K562 (cell line): ENCODE data around the gene HTR2B. TPM values are rescaled to one million over a fixed set of nuclear protein-coding genes. Genes with fewer than 3 reads are reported as not detected.
"Not testable (repeated sequence)": the region's sequence is repeated elsewhere in the genome, so short reads cannot be mapped to it uniquely, and the experiment has no call there.

Experiments
- ATAC-seq: fragments of 200-7000 bp; cut with Tn5 transposase; 3 replicates; pipeline ENCODE4 v1.9.1; 2020; ENCODE audit warnings: moderate library complexity
- BruUV-seq: library from RNA; stranded (reverse); fragments of 400-500 nt; replicated peaks from 2 replicates; lab custom pipeline; 2021; lab: Mats Ljungman, UMichigan
- CTCF ChIA-PET: fragments of 300-600 bp; formaldehyde crosslinking; extraction: SDS; loops from one replicate; lab custom pipeline; 2021; ENCODE audit warnings: low intra/inter-chr PET ratio; lab: Yijun Ruan, JAX
- POLR2A ChIA-PET: fragments of 300-600, 350-650 bp; sonication (Branson Sonifier 250); formaldehyde crosslinking; extraction: SDS; loops from one replicate; lab custom pipeline; 2021; ENCODE audit warnings: antibody characterized with exemption, inconsistent platforms; lab: Yijun Ruan, JAX
- DNase-seq, 4 experiments: peaks; one replicate each; pipeline versions ENCODE4 v3.0.0 to v3.0.0-alpha.2; 2011 to 2018; ENCODE audit warnings: low spot score in 3 of 4, mixed read lengths in 3 of 4; ENCODE audit errors: extremely low read depth in 1 of 4
- FAIRE-seq: peaks from 2 replicates; lab custom pipeline; 2011; peaks lifted over from hg19 to GRCh38; lab: Jason Lieb, UNC
- H2AFZ ChIP-seq: 2 replicates; pipeline ENCODE4 v1.6.0; 2011; ENCODE audit warnings: low read depth, low read length, control low read depth, inconsistent platforms
- H3K27ac ChIP-seq: fragments of 200-600 bp; 3 replicates; pipeline ENCODE4 v1.8.0; 2011; ENCODE audit warnings: low read depth, mild to moderate bottlenecking, control low read depth, inconsistent platforms, low read length, moderate library complexity, mixed read lengths; ENCODE audit errors: extremely low read depth
- H3K27me3 ChIP-seq, 2 experiments: fragments of 300-600 bp in 1 of 2; 2 replicates in 1 of 2; 3 replicates in 1 of 2; pipeline versions ENCODE4 v1.6.0 to v1.8.0; 2011; ENCODE audit warnings: inconsistent platforms in 2 of 2, low read length in 2 of 2, mild to moderate bottlenecking in 1 of 2, mixed read lengths in 1 of 2, moderate library complexity in 1 of 2; ENCODE audit not compliant: control insufficient read depth in 2 of 2, insufficient read depth in 2 of 2
- H3K36me3 ChIP-seq: fragments of 300-600 bp; 3 replicates; pipeline ENCODE4 v1.8.0; 2011; ENCODE audit warnings: mild to moderate bottlenecking, low read length, inconsistent platforms; ENCODE audit not compliant: control insufficient read depth, insufficient read depth
- H3K4me1 ChIP-seq, 2 experiments: fragments of 200-600 bp in 1 of 2; replicated peaks in 1 of 2; 2 replicates in 1 of 2; 3 replicates in 1 of 2; pipeline versions ENCODE4 v1.5.1 to v1.8.0; 2011; ENCODE audit warnings: inconsistent platforms in 2 of 2, low read length in 2 of 2, mild to moderate bottlenecking in 1 of 2, mixed read lengths in 1 of 2, moderate library complexity in 1 of 2; ENCODE audit not compliant: control insufficient read depth in 2 of 2, insufficient read depth in 2 of 2
- H3K4me2 ChIP-seq: 2 replicates; pipeline ENCODE4 v1.6.1; 2011; ENCODE audit warnings: low read length, control low read depth, inconsistent platforms, mixed read lengths; ENCODE audit not compliant: insufficient read depth
- H3K4me3 ChIP-seq: fragments of 200-600 bp; sonication (generic), shearing (Covaris generic); 2 replicates; pipeline ENCODE4 v1.5.1; 2016; ENCODE audit warnings: control low read depth, inconsistent platforms
- H3K79me2 ChIP-seq: fragments of 200-600 bp; 3 replicates; pipeline ENCODE4 v1.8.0; 2011; ENCODE audit warnings: low read length, inconsistent platforms; ENCODE audit not compliant: control insufficient read depth, insufficient read depth
- H3K9ac ChIP-seq, 2 experiments: 2 replicates each; pipeline versions ENCODE4 v1.6.0 to v1.6.1; 2011; ENCODE audit warnings: low read depth in 2 of 2, low read length in 2 of 2, control low read depth in 1 of 2, inconsistent platforms in 1 of 2, mild to moderate bottlenecking in 1 of 2, mixed read lengths in 1 of 2; ENCODE audit not compliant: insufficient read depth in 1 of 2
- H3K9me1 ChIP-seq: one replicate; pipeline ENCODE4 v1.6.0; 2011; ENCODE audit warnings: inconsistent platforms, mild to moderate bottlenecking, low read length, moderate library complexity; ENCODE audit not compliant: control insufficient read depth, insufficient read depth
- H3K9me3 ChIP-seq: replicated peaks from 2 replicates; pipeline ENCODE4 v1.5.1; 2011; ENCODE audit warnings: low read depth, low read length, inconsistent platforms; ENCODE audit not compliant: control insufficient read depth, insufficient read depth
- H4K20me1 ChIP-seq: replicated peaks from 2 replicates; pipeline ENCODE4 v1.6.1; 2011; ENCODE audit warnings: low read length, inconsistent platforms, mixed read lengths; ENCODE audit not compliant: control insufficient read depth, insufficient read depth
- DNMT1 ChIP-seq: fragments of 450-650 bp; IDR thresholded peaks from 2 replicates; pipeline ENCODE4 v1.6.1; 2016; ENCODE audit warnings: antibody characterized with exemption, mild to moderate bottlenecking
- GATA2 ChIP-seq: sonication (generic); formaldehyde crosslinking; IDR thresholded peaks from 2 replicates; pipeline ENCODE4 v1.4.0; 2020; ENCODE audit warnings: mild to moderate bottlenecking, missing genetic modification reagents
- SMARCC2 ChIP-seq: fragments of 450-650 bp; IDR thresholded peaks from 2 replicates; pipeline ENCODE4 v1.6.1; 2017; ENCODE audit warnings: antibody characterized with exemption, moderate library complexity, mild to moderate bottlenecking, low read depth
- TCF3 ChIP-seq: sonication (generic); formaldehyde crosslinking; IDR thresholded peaks from 2 replicates; pipeline ENCODE4 v1.4.0; 2020; ENCODE audit warnings: mild to moderate bottlenecking, missing genetic modification reagents
- ZNF436 ChIP-seq: fragments of 250-450, 450-650 bp; sonication (Bioruptor Pico); formaldehyde crosslinking; IDR thresholded peaks from 2 replicates; pipeline ENCODE4 v1.7.0; 2020; ENCODE audit warnings: mild to moderate bottlenecking
- ZNF780A ChIP-seq: fragments of 250-450 bp; sonication (Bioruptor Pico); IDR thresholded peaks from 2 replicates; pipeline ENCODE4 v1.5.0; 2021; ENCODE audit warnings: mild to moderate bottlenecking
- WGBS: fragments of 100-300 bp; shearing (Covaris generic); methylation state at CpG from one replicate; pipeline ENCODE4 v1.1.6; 2016; ENCODE audit warnings: low coverage, mixed read lengths; ENCODE audit not compliant: insufficient coverage; ENCODE audit errors: missing lambda C conversion rate; 5-methylcytosine and 5-hydroxymethylcytosine counted together
- in situ Hi-C: fragments of 300-500 bp; cut with MboI; formaldehyde crosslinking; loops from 4 replicates; pipeline ENCODE4 v1.15.0; 2018; ENCODE audit warnings: inconsistent platforms, mixed read lengths
- intact Hi-C: fragments of 100-400 bp; cut with micrococcal nuclease; formaldehyde crosslinking; loops from 2 replicates; pipeline ENCODE4 v1.14.2; 2022
- polyA plus RNA-seq, 8 experiments: library from polyadenylated mRNA; depleted of rRNA in 4 of 8; stranded (reverse) in 5 of 8; unstranded in 3 of 8; fragments of >200 nt; fragmentation: Nextera tagmentation in 2 of 8; fragmentation: Illumina TruSeq in 1 of 8; extraction: Ambion mirVana in 2 of 8; extraction: Trizol in 1 of 8; gene quantifications; 2 replicates each; pipeline versions ENCODE4 v1.2.1 to v1.2.3, GENCODE V29; 2011 to 2014; ENCODE audit warnings: inconsistent platforms in 1 of 8, missing spikeins in 1 of 8
- total RNA-seq, 7 experiments: library from RNA; depleted of rRNA in 6 of 7; stranded (reverse); fragments of >200 nt in 6 of 7; fragmentation: Illumina TruSeq in 2 of 7; extraction: Trizol in 2 of 7; gene quantifications; 2 replicates each; pipeline versions ENCODE4 v1.2.1 to v1.2.3, GENCODE V29; 2011 to 2021; ENCODE audit warnings: low replicate concordance in 1 of 7
- TF ChIP-seq, protein P1 (sequence below): fragments of 450-650 bp; IDR thresholded peaks from 2 replicates; pipeline ENCODE4 v1.6.1; 2016; ENCODE audit warnings: antibody characterized with exemption
- TF ChIP-seq, protein P2 (sequence below): fragments of 250-450 bp; sonication (Bioruptor Pico); IDR thresholded peaks from 2 replicates; pipeline ENCODE4 v1.5.0; 2021

Gene HTR2B
- total and polyA plus RNA-seq, 9 of the 15 experiments (the other 6 are each of a cell fraction or from before 2014, with no cell fraction given): not detected

- POLR2A ChIA-PET: no interaction called here
- FAIRE-seq (no peak), ATAC-seq (no peak), DNase-seq (no peak)
- H3K9me1 ChIP-seq: no peaks in the 10 kb centered on the region
- no TSS peak for BruUV-seq
- WGBS: 98% methylated on average over 6 of the region's 6 CpGs
- no peak overlapping the region for H3K9ac ChIP-seq
- H3K27me3 ChIP-seq: no peaks in the 10 kb centered on the region
- H3K27ac ChIP-seq: no peak overlapping the region
- H3K79me2 ChIP-seq: no peaks in the 10 kb centered on the region
- H3K4me3 ChIP-seq: no peak overlapping the region
- CTCF ChIA-PET: no interaction called here
- no peaks in the 10 kb centered on the region for H3K9me3 ChIP-seq
- intact Hi-C loops: no loop called here
- no peaks in the 10 kb centered on the region for H3K4me1 ChIP-seq
- H4K20me1 ChIP-seq: no peaks in the 10 kb centered on the region; the same call in 1 of the 2 replicates
- in situ Hi-C loops: no loop called here
- TF ChIP-seq ZNF780A: no peak
- TF ChIP-seq DNMT1: no peak
- TF ChIP-seq GATA2 (CRISPR knock-in tag): no peak
- TF ChIP-seq, protein P1, sequence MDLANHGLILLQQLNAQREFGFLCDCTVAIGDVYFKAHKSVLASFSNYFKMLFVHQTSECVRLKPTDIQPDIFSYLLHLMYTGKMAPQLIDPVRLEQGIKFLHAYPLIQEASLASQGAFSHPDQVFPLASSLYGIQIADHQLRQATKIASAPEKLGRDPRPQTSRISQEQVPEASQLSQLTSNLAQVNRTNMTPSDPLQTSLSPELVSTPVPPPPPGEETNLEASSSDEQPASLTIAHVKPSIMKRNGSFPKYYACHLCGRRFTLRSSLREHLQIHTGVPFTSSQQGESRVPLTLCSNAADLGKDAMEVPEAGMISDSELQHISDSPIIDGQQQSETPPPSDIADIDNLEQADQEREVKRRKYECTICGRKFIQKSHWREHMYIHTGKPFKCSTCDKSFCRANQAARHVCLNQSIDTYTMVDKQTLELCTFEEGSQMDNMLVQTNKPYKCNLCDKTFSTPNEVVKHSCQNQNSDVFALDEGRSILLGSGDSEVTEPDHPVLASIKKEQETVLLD: no peak
- TF ChIP-seq, protein P2, sequence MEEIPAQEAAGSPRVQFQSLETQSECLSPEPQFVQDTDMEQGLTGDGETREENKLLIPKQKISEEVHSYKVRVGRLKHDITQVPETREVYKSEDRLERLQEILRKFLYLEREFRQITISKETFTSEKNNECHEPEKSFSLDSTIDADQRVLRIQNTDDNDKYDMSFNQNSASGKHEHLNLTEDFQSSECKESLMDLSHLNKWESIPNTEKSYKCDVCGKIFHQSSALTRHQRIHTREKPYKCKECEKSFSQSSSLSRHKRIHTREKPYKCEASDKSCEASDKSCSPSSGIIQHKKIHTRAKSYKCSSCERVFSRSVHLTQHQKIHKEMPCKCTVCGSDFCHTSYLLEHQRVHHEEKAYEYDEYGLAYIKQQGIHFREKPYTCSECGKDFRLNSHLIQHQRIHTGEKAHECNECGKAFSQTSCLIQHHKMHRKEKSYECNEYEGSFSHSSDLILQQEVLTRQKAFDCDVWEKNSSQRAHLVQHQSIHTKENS (CRISPR knock-in tag): no peak
- no peak for TF ChIP-seq SMARCC2
- TF ChIP-seq ZNF436 (CRISPR knock-in tag): no peak
- TF ChIP-seq TCF3 (CRISPR knock-in tag): no peak
- H2AFZ ChIP-seq: no peak overlapping the region
- peaks cover 50% of the 10 kb centered on the region; the same call in 2 of the 3 replicates for H3K36me3 ChIP-seq
- no peak overlapping the region for H3K4me2 ChIP-seq
Observed at GRCh38 chr2:231144896-231145295, 20.1 kb upstream of the HTR2B start.

- H3K4me3 ChIP-seq, H3K9me3 ChIP-seq, H3K4me1 ChIP-seq, CTCF ChIA-PET, H3K27ac ChIP-seq, H3K4me2 ChIP-seq, H3K27me3 ChIP-seq, H3K9me1 ChIP-seq, POLR2A ChIA-PET, H4K20me1 ChIP-seq, in situ Hi-C loops, H2AFZ ChIP-seq, DNase-seq, FAIRE-seq, intact Hi-C loops, BruUV-seq, ATAC-seq, H3K79me2 ChIP-seq, H3K9ac ChIP-seq: not testable (repeated sequence)
- 89% methylated on average over 1 of the region's 8 CpGs for WGBS
- H3K36me3 ChIP-seq: peaks cover 36% of the 10 kb centered on the region; the same call in 2 of the 3 replicates
Observed at GRCh38 chr2:231140808-231141207, 16.0 kb upstream of the HTR2B start.
